Neuron (in vitro differentiated cells): Measurements from ENCODE around the gene OMP.

Experiments used
- H2AFZ ChIP-seq: one replicate; pipeline ENCODE4 v1.6.1; 2013; ENCODE audit warnings: low read depth, mild to moderate bottlenecking, inconsistent platforms, low read length, moderate library complexity
- H3K27me3 ChIP-seq: one replicate; pipeline ENCODE4 v1.6.1; 2013; ENCODE audit warnings: low read length; ENCODE audit not compliant: insufficient read depth
- H3K36me3 ChIP-seq: one replicate; pipeline ENCODE4 v1.6.1; 2013; ENCODE audit warnings: low read length; ENCODE audit not compliant: insufficient read depth
- H3K4me1 ChIP-seq: one replicate; pipeline ENCODE4 v1.6.1; 2013; ENCODE audit warnings: low read length; ENCODE audit not compliant: insufficient read depth
- H3K4me3 ChIP-seq: 2 replicates; pipeline ENCODE4 v1.5.1; 2013; ENCODE audit warnings: mild to moderate bottlenecking, low read length, moderate library complexity
- H3K9me3 ChIP-seq: one replicate; pipeline ENCODE4 v1.6.1; 2013; ENCODE audit warnings: low read length

Gene OMP

GRCh38 chr11:77120571-77120970 lies 17.9 kb downstream of the OMP start:
- H3K4me3 ChIP-seq, result no peak overlapping the region
- H3K9me3 ChIP-seq, result no peaks in the 10 kb centered on the region
- H3K36me3 ChIP-seq, result peaks cover 84% of the 10 kb centered on the region
- H3K27me3 ChIP-seq, result no peaks in the 10 kb centered on the region
- H3K4me1 ChIP-seq, result peaks cover 3% of the 10 kb centered on the region
- H2AFZ ChIP-seq, result no peak overlapping the region

- H3K4me3 ChIP-seq, result no peak overlapping the region
- H2AFZ ChIP-seq, result no peak overlapping the region
- H3K27me3 ChIP-seq, result no peaks in the 10 kb centered on the region
- H3K4me1 ChIP-seq, result peaks cover 3% of the 10 kb centered on the region
- no peaks in the 10 kb centered on the region for H3K9me3 ChIP-seq
- peaks cover 78% of the 10 kb centered on the region for H3K36me3 ChIP-seq
Measured at GRCh38 chr11:77121096-77121640, 18.5 kb downstream of the OMP start.

- no peak overlapping the region for H3K4me3 ChIP-seq
- peaks cover 2% of the 10 kb centered on the region for H3K4me1 ChIP-seq
- H3K36me3 ChIP-seq, result peaks cover 77% of the 10 kb centered on the region
- H3K9me3 ChIP-seq, result no peaks in the 10 kb centered on the region
- no peak overlapping the region for H2AFZ ChIP-seq
- H3K27me3 ChIP-seq, result no peaks in the 10 kb centered on the region
Measured at GRCh38 chr11:77121876-77122575, 19.4 kb downstream of the OMP start.

GRCh38 chr11:77122576-77123212 lies 20.1 kb downstream of the OMP start:
- H2AFZ ChIP-seq, result no peak overlapping the region
- peaks cover 4% of the 10 kb centered on the region for H3K4me1 ChIP-seq
- no peaks in the 10 kb centered on the region for H3K27me3 ChIP-seq
- peaks cover 73% of the 10 kb centered on the region for H3K36me3 ChIP-seq
- H3K9me3 ChIP-seq, result no peaks in the 10 kb centered on the region
- no peak overlapping the region for H3K4me3 ChIP-seq

- Histone ChIP-seq H3K4me1 (peaks cover 11% of the 10 kb centered on the region), H3K36me3 (peaks cover 64% of the 10 kb centered on the region), H3K9me3 (no peaks in the 10 kb centered on the region), H3K27me3 (no peaks in the 10 kb centered on the region), H2AFZ (no peak overlapping the region), H3K4me3 (no peak overlapping the region)
Measured at GRCh38 chr11:77123591-77123990, 21.0 kb downstream of the OMP start.

- Histone ChIP-seq H3K36me3 (peaks cover 60% of the 10 kb centered on the region), H3K4me1 (peaks cover 11% of the 10 kb centered on the region), H2AFZ (no peak overlapping the region)
Measured at GRCh38 chr11:77124041-77124440, 21.4 kb downstream of the OMP start.

GRCh38 chr11:77124488-77124887 lies 21.8 kb downstream of the OMP start:
- Histone ChIP-seq H3K36me3 (peaks cover 55% of the 10 kb centered on the region), H3K4me3 (no peak overlapping the region), H3K9me3 (no peaks in the 10 kb centered on the region), H3K4me1 (peaks cover 13% of the 10 kb centered on the region), H2AFZ (no peak overlapping the region), H3K27me3 (no peaks in the 10 kb centered on the region)

More at GRCh38 chr11:77124041-77124440, 21.4 kb downstream of the OMP start:
- Histone ChIP-seq H3K9me3 (no peaks in the 10 kb centered on the region), H3K27me3 (no peaks in the 10 kb centered on the region), H3K4me3 (no peak overlapping the region)

GRCh38 chr11:77125191-77125590 lies 22.6 kb downstream of the OMP start:
- Histone ChIP-seq H2AFZ (no peak overlapping the region), H3K36me3 (peaks cover 48% of the 10 kb centered on the region), H3K4me1 (peaks cover 13% of the 10 kb centered on the region), H3K9me3 (no peaks in the 10 kb centered on the region), H3K4me3 (no peak overlapping the region), H3K27me3 (no peaks in the 10 kb centered on the region)

GRCh38 chr11:77125695-77126094 lies 23.1 kb downstream of the OMP start:
- H3K27me3 ChIP-seq, result no peaks in the 10 kb centered on the region
- peaks cover 13% of the 10 kb centered on the region for H3K4me1 ChIP-seq
- no peak overlapping the region for H3K4me3 ChIP-seq
- H3K9me3 ChIP-seq, result no peaks in the 10 kb centered on the region
- H3K36me3 ChIP-seq, result peaks cover 43% of the 10 kb centered on the region
- no peak overlapping the region for H2AFZ ChIP-seq

- no peaks in the 10 kb centered on the region for H3K27me3 ChIP-seq
Measured at GRCh38 chr11:77126156-77126775, 23.6 kb downstream of the OMP start.

GRCh38 chr11:77126861-77127234 lies 24.2 kb downstream of the OMP start:
- H2AFZ ChIP-seq, result peak overlapping the region; percentile 24
- H3K4me3 ChIP-seq, result peak overlapping the region; percentile 36
- H3K9me3 ChIP-seq, result no peaks in the 10 kb centered on the region
- H3K27me3 ChIP-seq, result no peaks in the 10 kb centered on the region
- H3K36me3 ChIP-seq, result peaks cover 32% of the 10 kb centered on the region
- peaks cover 13% of the 10 kb centered on the region for H3K4me1 ChIP-seq

More at GRCh38 chr11:77126156-77126775, 23.6 kb downstream of the OMP start:
- Histone ChIP-seq H3K4me3 (no peak overlapping the region), H3K4me1 (peaks cover 13% of the 10 kb centered on the region), H3K9me3 (no peaks in the 10 kb centered on the region), H3K36me3 (peaks cover 37% of the 10 kb centered on the region), H2AFZ (no peak overlapping the region)

- H3K27me3 ChIP-seq, result no peaks in the 10 kb centered on the region
Measured at GRCh38 chr11:77127235-77127911, 24.7 kb downstream of the OMP start.

More at GRCh38 chr11:77127235-77127911, 24.7 kb downstream of the OMP start:
- Histone ChIP-seq H3K36me3 (peaks cover 27% of the 10 kb centered on the region), H2AFZ (peak overlapping the region; percentile 24), H3K9me3 (no peaks in the 10 kb centered on the region), H3K4me1 (peaks cover 13% of the 10 kb centered on the region), H3K4me3 (peak overlapping the region; percentile 36)
